Cardiac muscle cell (in vitro differentiated cells and primary cell): ENCODE measurements around the gene EPB41. TPM values are rescaled to one million over a fixed set of nuclear protein-coding genes. Genes with fewer than 3 reads are reported as not detected.

Experiments used
- DNase-seq, 2 donors: peaks; one replicate each; pipeline versions ENCODE4 v3.0.0 to v3.0.0-alpha.2; 2010 to 2017; ENCODE audit warnings: low read depth in 1 of 2, low spot score in 1 of 2
- H3K27ac ChIP-seq: fragments of 200-600 bp; sonication (generic); 2 replicates; pipeline ENCODE4 v1.5.1; 2016
- H3K27me3 ChIP-seq: fragments of 200-600 bp; sonication (generic); 2 replicates; pipeline ENCODE4 v1.6.0; 2016; ENCODE audit warnings: control low read depth
- H3K36me3 ChIP-seq: fragments of 200-600 bp; sonication (generic); 2 replicates; pipeline ENCODE4 v1.5.1; 2016; ENCODE audit warnings: control low read depth
- H3K4me1 ChIP-seq: fragments of 200-600 bp; sonication (generic); 2 replicates; pipeline ENCODE4 v1.8.1; 2017; ENCODE audit warnings: low read depth, mild to moderate bottlenecking, mixed run types
- H3K4me3 ChIP-seq: fragments of 200-600 bp; sonication (generic); 2 replicates; pipeline ENCODE4 v1.5.1; 2016; ENCODE audit warnings: mild to moderate bottlenecking
- H3K9me3 ChIP-seq: fragments of 200-600 bp; sonication (generic); 2 replicates; pipeline ENCODE4 v1.5.1; 2017; ENCODE audit warnings: low read depth, mild to moderate bottlenecking, control low read depth
- polyA plus RNA-seq: library from polyadenylated mRNA; unstranded; fragments of >200 nt; fragmentation: Nextera tagmentation; extraction: Ambion mirVana; gene quantifications from 2 replicates; pipeline ENCODE4 v1.2.1, GENCODE V29; 2016
- total RNA-seq: library from RNA; depleted of rRNA; stranded (reverse); fragments of >200 nt; gene quantifications from 2 replicates; pipeline ENCODE4 v1.2.3, GENCODE V29; 2016
- TF ChIP-seq, protein P1 (sequence below): IDR thresholded peaks from 2 replicates; pipeline ENCODE4 v1.5.1; 2012; ENCODE audit warnings: low read depth, mild to moderate bottlenecking, low read length

EPB41 gene
- total and polyA plus RNA-seq, 2 experiments from 2014 or later: 15.4 to 50.5 TPM

- Histone ChIP-seq H3K4me3 (no peak overlapping the region), H3K36me3 (no peaks in the 10 kb centered on the region), H3K27ac (peak overlapping the region; percentile 19), H3K4me1 (peaks cover 17% of the 10 kb centered on the region), H3K9me3 (no peaks in the 10 kb centered on the region), H3K27me3 (no peaks in the 10 kb centered on the region)
- TF ChIP-seq, protein P1, sequence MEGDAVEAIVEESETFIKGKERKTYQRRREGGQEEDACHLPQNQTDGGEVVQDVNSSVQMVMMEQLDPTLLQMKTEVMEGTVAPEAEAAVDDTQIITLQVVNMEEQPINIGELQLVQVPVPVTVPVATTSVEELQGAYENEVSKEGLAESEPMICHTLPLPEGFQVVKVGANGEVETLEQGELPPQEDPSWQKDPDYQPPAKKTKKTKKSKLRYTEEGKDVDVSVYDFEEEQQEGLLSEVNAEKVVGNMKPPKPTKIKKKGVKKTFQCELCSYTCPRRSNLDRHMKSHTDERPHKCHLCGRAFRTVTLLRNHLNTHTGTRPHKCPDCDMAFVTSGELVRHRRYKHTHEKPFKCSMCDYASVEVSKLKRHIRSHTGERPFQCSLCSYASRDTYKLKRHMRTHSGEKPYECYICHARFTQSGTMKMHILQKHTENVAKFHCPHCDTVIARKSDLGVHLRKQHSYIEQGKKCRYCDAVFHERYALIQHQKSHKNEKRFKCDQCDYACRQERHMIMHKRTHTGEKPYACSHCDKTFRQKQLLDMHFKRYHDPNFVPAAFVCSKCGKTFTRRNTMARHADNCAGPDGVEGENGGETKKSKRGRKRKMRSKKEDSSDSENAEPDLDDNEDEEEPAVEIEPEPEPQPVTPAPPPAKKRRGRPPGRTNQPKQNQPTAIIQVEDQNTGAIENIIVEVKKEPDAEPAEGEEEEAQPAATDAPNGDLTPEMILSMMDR: no peak
- DNase-seq: no peak
Measured at GRCh38 chr1:28885472-28885877, 28.9 kb upstream of the EPB41 start.

DNA sequence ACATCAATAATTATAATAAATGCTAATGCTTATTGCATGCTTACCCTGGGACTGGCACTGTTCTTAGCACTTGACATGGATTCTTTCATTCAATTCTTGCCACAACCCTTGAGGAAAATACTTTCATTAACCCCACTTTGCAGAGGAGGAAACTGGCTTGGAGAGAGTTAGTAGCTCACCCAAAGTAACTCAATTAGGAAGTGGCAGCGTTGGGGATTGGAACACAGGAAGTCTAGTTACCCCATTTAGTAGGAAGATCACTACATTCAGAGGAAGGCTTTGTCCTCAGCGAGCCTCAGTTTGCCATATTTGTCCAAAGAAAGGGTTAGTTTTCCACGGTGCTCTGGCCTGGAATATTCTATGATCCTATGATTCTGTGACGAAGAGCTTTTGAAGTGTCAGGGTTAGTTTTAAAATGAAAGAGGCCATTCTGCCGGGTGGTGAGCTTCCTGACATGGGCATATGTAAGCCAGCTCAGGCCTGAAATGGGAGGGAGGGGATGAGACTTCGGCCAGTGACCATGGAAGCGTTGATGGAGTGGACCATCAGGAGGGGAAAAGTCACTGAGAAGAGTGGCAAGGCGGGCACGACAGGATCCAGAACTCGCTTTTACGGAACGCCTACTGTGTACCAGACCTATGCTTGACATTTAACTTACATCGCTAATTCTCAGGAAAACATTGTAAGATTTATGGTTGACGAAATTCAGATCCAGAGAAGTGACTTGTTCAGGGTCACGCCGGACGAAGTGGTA lies 28.2 kb upstream of the EPB41 start:
- Histone ChIP-seq H3K4me3 (peak overlapping the region; percentile 92), H3K27me3 (no peaks in the 10 kb centered on the region), H3K9me3 (no peaks in the 10 kb centered on the region), H3K27ac (peak overlapping the region; percentile 19), H3K36me3 (no peaks in the 10 kb centered on the region), H3K4me1 (peaks cover 17% of the 10 kb centered on the region)
- no peak for DNase-seq
- TF ChIP-seq, protein P1: no peak

DNA sequence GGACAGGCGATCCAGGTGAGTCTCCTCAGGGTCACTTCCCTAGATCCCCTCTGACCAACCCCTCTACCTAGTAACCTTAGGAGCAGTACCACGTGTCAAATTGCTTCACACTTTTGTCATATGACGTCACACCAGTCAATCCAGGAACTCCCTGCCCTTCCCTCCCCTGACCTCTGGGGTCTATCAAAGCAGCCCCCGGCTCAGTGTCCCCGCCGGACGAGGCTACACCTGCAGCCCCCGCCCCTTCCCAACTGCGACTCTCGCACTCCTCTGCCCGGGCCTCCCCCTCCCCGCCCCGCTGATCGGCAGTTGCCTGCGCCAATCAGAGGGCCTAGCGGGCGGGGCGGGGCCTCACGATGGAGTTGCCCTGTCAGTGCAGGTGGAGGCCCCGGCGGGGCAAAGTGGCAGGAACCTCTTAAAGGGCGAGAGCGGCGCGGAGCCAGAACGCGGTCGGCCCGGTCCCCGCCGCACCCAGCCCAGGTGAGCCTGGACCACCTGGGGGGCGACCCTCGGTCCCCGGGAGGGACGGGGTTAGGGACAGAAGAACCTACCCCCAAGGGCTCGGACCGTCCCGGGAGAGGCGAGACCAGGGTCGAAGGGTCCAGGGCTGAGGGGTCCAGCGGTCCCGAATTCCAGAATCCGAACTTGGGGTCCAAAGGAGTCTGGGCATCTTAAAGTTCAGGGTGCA lies 27.5 kb upstream of the EPB41 start:
- H3K4me1 ChIP-seq: peaks cover 17% of the 10 kb centered on the region
- H3K27ac ChIP-seq: no peak overlapping the region
- no peaks in the 10 kb centered on the region for H3K9me3 ChIP-seq
- DNase-seq: peak; percentile 77 to 90
- H3K4me3 ChIP-seq: peak overlapping the region; percentile 92
- TF ChIP-seq, protein P1: no peak
- no peaks in the 10 kb centered on the region for H3K36me3 ChIP-seq
- no peaks in the 10 kb centered on the region for H3K27me3 ChIP-seq

GRCh38 chr1:28887419-28887834 lies 26.9 kb upstream of the EPB41 start:
- peak in 1 of 2 donors; percentile 52 for DNase-seq
- TF ChIP-seq, protein P1: no peak
- Histone ChIP-seq H3K27ac (no peak overlapping the region), H3K9me3 (no peaks in the 10 kb centered on the region), H3K4me1 (peaks cover 17% of the 10 kb centered on the region), H3K4me3 (peak overlapping the region; percentile 92), H3K36me3 (no peaks in the 10 kb centered on the region), H3K27me3 (no peaks in the 10 kb centered on the region)

DNA sequence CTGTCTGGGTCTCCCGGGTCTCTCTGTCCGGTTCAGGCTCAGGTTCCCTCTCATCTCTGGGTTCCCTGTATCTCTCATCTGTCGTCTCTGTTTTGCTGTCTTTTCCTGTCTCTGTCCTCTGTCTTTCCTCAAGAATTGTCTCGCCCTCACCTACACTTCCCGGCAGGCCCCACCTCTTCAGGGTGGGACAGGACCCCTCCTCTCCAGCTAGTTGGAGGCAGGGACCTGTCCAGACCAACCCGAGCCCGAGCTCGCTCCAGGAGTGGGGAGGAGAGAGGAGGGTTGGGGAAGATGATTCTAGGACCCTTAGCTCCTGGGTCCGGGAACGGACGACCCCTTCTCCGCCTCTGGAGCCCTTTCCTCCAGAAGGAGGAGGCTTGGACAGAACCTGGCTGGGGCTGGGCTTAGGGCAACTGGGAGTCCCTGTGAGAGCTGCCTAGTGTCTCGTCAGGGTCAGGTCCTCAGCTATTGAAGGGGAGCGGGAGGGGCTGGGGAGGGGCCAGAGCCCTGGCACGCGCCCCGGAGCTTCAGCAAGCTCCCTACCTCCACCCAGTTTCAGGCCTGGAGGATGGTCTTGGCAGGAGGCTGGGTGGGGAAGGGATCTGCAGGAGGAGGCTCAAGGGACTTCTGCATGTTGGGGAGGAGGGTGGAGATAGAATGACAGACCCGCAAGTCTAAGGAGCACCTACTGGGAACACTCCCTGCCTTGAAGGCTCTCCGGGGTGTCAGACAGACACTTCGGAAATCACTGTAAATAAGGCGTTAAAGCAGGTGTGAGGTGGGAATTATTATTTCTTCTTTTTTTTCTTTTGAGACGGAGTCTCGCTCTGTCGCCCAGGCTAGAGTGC lies 26.3 kb upstream of the EPB41 start:
- H3K36me3 ChIP-seq: no peaks in the 10 kb centered on the region
- peak overlapping the region; percentile 92 for H3K4me3 ChIP-seq
- no peaks in the 10 kb centered on the region for H3K9me3 ChIP-seq
- peak; percentile 32 to 53 for DNase-seq
- TF ChIP-seq, protein P1: no peak
- H3K27me3 ChIP-seq: no peaks in the 10 kb centered on the region
- peaks cover 17% of the 10 kb centered on the region for H3K4me1 ChIP-seq
- H3K27ac ChIP-seq: peak overlapping the region; percentile 16
